Stimulated activated CD8-positive, alpha-beta memory T cell treated with anti-CD3 and anti-CD28 coated beads, Interleukin-12 subunit alpha, Interleukin-12 subunit beta, amount 100 ng/mL, for 4 hours (primary cell): ENCODE results near the gene HABP4.
"Not testable (repeated sequence)": the region's sequence is repeated elsewhere in the genome, so short reads cannot be mapped to it uniquely, and the experiment has no call there.

Experiments used
- DNase-seq: peaks from one replicate; pipeline ENCODE4 v3.0.0-alpha.2; 2020; ENCODE audit warnings: low read depth

HABP4 gene

DNA sequence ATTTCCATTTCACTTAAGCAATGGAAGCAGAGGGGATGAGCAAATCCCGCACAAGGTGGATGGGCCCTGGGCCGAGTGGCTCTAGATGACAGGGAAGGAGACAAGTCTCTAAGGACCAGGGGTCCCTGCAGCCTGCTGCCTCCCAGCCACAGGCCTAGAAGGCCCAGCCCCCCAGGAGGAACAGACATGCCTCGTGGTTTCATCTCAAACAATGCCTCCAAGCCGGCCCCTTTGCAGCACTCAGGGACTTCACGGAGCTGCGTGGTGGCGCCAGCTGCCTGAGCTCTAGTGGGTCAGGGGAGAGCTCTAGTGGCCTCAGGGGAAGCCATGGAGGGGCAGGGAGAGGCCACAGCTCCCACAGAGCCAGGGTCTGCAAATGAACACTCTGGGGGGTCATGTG lies 48.8 kb downstream of the HABP4 start:
- DNase-seq: no peak

DNA sequence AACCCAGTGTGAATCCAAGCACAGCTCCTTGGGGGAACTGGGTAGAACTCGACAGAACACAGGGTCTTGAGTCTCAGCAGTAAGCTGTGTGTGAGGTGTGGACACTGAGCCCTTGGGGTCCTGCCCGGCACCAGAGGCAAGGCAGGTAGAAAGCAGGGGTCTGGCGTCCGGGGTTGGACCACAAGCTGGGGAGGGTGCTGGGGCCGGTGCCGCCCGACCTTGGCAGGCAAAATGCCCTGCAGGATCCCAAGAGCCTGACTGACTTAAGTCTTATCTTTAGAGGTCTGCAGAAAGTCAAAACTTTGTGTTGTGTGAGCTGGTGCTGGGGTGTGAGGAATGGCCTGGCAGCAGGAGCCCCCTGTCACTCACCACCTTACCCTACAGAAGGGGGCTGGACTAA lies 49.3 kb downstream of the HABP4 start:
- no peak for DNase-seq

DNA sequence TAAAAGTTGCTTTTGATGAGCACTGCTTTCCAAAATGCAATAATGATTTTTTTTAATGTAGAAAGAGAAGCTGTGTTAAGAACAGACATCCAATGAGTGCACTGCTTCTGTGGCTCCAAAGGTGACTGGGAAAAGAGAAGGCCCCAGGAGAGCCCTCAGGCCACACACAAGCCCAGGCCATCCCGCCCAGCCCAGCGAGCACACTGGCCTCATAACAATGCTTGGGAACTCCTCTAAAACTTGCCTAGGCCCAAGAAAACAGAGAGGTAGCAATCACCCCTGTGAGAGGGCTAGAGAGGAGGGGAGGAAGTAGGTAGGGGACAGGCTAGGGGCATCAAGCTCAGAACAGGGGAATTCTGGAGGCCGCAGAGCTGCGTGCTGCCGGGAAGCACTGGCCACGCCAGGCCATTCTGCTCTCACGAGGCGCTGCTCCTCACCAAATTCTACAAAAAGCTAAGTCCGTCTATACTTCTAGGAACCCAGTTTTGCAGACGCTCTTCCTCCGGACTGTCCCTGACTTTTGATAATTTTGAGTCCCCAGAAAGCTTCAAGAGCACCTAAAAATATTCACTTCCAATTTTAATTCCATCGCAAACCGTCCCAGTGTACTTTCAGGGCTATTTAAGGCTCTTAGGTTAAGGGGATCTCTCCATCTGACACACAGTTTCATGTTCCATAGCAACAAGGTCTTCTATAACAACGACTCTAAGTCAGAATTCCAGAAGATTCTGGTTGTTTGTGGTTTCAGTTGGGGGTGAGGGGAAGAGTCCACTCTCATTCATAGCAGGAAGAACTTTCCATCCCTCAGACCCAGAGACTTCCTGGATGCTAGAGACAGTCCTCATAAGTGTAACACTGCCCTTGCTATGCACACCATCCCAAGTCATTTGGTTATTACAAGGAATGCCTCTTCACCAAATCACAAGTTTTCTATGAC lies 51.0 kb downstream of the HABP4 start:
- no peak for DNase-seq

DNA sequence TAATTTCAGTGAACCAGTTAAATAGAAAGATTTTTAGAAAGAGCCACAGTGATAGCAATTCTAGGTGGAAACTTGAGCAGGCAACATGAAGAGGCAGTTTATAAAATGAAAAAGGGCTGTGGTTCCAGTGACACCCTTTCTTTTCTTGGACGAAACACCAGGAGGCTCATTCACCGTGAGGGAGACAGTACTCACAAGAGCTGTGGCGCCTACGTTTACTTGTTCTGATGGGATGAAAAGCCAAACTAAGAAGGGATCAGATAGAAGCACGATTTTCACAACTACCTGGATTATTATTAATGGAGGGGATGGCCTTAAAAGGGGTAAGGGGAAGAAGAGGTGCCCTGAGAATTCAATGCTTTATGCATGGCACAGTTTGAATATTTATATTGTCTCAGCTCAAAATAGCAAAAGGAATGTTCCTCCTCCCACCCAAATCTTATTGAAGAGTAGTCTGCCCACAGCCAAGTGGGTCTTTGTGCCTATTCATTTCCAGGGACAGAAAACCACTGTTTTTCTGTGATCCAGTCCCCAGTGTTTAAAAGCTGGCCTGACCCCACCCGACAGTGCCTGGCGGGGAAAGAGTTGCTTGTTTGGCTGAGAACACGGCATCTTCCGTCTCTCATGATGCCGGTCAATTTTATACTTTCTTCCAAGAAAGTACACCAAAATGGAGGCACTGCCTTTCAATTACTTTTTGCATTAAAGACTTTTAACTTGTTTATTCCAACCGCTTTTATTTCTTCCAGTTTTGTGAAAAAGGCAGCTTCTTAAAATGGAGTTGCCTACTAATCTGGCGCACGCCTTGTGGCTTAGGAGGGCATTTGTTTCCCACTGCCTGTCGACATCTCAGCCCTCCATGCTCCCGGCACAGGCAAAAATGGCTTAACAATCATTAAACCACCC lies 51.9 kb downstream of the HABP4 start:
- no peak for DNase-seq

DNA sequence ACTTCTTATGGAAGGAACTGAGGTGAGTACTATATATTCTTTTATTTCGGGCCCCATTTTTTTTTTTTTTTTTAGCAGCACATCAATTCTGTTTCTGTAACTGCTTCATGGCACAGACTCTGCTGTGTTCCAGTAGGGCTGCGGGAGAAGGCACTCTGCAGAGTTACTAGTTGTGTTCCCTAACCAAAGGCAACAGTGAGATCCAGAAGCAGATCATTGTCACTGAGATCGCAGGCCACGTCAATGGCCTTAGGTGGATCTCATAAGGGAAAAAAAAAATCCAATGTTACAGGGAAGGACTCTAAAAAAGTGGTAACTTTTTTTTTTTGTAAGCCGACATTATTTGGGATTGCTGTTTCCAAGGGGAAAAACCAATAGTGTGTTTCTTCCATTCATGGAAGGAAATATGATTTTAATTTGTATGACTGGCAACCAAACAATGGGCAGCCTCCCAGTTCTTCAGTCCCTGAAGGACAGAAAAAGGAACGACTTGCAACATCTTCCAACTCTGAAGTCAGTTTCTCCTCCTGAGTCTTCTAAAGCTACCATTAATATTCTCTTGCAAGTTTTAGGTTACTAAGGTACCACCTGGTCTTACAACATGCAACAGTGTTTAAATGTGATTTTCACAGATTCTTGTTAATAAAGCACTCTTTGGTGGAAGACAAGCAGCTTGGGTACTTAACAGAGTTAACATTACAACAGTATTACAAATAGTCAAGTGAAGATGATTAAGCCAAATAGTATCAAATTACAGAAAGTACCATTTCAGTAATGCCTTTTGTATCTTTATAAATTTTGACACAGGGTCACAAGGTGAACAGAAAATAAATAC lies 52.8 kb downstream of the HABP4 start:
- DNase-seq: no peak

DNA sequence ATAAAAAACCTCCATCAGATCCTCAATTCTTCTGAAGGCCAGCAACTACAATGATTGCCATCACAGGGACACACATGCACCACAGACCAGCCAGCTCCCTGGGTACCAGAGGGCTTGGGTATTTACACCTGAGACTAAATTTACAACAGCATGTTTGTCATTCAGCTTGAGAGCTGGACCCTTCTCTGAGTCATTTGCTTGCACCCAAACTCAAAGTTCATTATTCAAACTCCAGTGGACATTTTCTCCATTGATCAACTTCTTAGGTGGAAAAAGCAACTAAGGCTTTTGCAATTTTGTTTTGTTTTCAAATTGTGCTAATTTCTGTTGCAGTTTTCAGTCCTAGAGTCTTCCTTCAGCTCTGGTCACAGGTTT lies 53.4 kb downstream of the HABP4 start:
- DNase-seq: not testable (repeated sequence)

DNA sequence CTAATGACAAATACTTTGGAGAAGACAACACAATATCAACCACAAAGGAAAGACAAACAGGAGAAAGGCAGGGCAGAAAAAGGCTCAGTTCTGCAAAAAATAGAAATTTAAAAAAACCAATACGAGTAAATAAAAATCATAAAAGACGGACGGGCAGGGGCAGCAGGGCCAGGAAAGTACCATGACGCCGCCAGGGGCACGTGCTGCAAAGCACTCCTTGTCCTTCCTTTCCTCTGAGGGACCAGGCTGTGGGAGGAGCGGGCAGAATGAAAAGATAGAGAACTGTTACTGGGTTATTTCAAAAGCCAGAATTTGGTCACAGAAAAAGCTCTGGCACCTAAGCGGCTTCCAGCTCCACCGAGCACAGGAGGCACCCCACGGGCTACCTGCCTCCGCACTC lies 53.9 kb downstream of the HABP4 start:
- no peak for DNase-seq

DNA sequence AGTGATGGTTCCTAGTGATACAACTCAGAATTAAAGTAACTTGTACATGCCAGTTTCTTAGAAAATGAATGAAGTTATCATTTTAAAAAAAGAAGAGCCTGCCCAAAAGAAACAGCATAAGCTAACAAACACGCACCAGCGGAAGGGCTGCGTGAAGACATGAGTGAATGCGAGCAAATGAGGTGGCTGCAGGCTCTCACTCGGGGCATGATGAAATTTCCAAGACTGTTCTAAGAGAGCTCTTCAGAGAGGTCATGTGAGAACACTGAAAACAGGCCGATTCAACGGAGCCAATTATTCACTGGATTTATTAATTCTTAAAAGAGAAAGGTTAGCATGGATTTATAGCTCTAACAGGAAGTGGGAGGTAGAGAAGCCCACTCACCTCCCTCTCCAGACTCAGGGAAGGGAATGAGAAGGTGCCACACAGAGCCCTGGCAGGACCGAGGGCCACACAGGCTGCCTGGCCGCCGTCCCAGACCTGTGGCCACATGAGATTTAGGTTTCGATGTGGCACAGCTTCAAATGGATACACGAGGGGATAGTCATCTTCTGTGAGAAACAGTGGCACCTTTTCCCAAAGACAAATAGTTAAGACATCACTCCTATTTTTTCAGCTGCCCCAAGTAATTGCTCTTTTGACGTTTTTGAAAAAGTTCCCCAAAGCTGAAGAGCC lies 55.5 kb downstream of the HABP4 start:
- DNase-seq: no peak

DNA sequence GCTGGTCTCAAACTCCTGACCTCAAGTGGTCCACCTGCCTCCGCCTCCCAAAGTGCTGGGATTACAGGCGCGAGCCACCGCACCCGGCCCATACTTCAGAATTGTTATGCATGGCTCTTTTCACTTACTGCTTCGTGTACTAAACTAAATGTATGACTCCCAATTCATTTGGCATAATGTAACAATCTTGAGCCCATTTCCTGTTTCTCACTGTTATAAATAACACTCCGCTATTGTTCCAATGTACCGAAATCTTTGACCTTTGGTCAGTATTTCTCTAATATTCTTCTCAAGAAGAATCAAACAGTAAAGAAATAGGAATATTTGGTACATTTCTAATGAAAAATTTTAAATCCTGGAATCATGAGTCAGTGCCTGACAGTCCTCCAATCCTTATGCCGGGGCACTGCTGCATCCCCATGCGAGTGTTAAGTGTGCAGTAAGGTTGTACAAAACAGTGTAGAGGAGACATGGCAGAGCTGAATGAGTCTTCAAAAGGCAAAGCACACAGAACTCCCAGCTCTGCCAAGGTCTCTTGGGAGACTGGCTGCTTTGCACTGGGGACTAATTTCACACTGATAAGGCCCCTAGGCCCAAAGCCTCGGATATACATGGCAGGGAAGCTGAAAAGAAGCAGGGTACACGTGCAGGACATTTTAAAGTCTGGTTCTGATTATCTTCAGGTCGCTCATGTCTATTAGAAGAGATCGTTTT lies 58.4 kb downstream of the HABP4 start:
- no peak for DNase-seq

DNA sequence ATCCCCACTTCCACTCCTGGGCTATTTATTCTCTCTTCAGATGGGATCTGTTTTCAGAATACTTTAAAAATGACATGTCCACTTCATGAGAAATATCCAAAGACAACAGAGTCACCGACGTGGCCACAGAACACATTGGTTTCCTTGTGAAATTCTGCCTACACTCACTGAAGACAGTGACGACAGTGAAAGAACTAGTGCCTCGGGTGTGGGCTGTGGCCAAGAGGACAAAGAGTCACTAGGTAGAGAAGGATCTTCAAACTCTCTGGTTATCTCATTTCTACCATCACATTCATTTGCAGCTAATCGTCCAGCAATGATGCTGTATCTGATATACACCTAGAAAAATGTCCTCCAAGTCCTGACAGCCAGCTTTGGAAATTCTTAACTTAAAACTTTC lies 59.1 kb downstream of the HABP4 start:
- no peak for DNase-seq

DNA sequence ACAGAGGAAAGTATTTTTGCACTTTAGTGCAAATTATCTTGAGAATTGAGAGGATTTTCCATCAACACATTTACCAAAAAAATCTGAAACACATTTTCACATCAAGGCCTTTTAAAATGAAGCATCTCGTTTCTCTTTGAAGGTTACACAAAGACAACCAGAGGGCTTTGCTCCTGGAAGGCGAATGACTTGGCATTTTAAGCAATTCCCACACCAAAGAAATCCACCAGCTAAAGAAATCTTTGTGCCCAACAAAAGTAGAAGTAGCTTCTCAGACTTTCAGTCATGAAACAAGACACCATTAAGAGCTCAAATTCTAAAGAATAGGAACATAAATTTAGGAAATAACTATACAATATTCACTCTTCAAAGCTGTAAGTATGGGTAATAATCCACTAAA lies 59.9 kb downstream of the HABP4 start:
- no peak for DNase-seq

DNA sequence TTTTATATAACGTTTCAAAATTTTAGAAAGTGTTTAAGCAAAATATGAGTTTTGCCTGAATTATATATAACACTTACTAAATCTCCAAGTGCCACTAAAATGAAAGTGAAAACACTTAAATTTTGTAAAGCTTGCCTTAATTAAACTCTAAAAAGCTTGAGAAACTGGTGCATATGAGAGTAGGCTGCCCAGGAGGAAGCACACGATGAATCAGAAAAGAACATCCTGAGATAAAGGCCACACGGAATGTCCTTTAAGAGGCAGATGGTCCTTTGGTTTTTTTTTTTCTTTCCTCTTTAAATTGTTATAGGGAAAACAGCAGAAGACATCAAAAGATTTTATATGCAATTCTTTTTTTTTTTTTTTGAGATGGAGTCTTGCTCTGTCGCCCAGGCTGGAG lies 60.3 kb downstream of the HABP4 start:
- no peak for DNase-seq

DNA sequence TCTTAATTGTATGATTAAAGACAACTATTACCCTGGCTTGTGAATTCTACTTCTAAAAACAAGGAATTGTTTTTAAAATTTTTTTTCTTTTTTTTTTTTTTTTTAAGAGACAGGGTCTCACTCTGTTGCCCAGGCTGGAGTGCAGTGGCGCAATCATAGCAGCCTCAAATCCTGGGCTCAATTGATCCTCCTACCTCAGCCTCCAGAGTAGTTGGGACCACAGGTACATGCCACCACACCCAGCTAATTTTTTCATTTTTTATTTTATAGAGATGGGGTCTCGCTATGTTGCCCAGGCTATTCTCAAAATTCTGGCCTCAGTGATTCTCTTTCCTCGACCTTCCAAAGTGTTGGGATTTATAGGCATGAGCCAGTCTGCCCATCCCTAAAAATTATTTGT lies 62.3 kb downstream of the HABP4 start:
- no peak for DNase-seq

DNA sequence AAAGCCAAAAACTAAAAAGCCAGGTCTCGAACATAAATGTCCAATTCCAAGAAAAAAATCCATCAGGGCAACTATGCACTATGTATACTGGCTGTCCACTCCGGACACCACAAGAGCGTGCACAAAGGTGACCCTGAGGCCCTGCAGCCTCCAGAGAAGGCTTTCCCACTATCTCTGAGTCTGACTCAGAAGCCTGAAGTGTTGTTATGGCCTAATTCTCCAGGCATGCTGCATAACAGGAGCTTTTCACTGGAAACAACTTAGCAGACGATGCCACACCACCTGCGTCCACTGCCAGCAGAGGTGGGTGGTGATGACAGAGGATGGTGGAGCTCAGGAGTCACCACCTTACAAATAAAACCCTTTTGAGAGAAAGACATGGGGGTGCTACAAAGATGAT lies 63.7 kb downstream of the HABP4 start:
- no peak for DNase-seq

DNA sequence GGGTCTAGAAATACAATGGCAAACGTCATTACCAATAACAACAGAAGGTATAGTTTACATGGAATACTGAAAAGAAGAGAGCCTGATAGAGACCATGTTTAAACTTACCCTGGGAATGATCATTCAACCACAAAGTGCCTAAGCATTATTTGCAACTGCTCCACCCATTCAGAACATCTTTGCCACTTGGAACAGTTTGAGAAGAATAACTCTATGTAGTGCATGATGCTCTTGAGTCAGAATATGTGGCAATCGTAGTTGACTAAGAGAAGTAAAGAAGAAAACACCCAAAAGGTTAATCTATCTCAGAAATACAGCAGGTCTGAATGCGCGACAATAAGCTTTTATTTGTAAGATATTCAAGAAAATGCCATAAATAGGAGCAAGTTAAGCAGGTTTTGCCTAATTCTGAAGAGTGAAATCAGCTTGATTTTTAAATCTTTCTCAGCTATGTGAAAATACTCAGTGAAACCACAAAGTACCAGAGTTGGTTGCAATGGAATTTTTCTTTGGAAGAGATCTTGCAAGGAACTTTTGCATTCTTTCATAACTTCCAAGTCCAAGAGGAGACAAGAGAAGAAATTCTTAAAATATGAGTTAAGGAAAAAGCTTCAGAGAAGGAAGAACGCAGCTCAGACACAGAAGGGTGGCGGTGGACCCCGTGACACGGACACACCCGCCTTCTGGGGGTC lies 64.3 kb downstream of the HABP4 start:
- DNase-seq: no peak

DNA sequence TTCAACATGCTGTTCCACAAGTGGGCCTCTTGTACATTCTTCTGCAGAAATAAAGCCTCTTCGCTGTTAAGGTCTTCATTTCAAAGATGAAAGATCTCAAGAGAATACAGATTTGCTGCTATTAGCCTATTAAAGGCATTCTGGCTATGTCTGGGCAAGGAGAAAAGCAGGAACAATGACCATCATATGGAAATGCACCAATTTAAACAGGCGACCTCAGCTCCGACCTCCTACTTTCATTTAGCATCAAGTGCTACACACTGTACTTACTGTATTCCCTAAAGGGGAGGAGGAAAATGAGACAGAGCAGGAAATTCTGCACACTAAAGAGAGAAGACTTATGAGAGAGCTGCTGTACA lies 64.8 kb downstream of the HABP4 start:
- no peak for DNase-seq

DNA sequence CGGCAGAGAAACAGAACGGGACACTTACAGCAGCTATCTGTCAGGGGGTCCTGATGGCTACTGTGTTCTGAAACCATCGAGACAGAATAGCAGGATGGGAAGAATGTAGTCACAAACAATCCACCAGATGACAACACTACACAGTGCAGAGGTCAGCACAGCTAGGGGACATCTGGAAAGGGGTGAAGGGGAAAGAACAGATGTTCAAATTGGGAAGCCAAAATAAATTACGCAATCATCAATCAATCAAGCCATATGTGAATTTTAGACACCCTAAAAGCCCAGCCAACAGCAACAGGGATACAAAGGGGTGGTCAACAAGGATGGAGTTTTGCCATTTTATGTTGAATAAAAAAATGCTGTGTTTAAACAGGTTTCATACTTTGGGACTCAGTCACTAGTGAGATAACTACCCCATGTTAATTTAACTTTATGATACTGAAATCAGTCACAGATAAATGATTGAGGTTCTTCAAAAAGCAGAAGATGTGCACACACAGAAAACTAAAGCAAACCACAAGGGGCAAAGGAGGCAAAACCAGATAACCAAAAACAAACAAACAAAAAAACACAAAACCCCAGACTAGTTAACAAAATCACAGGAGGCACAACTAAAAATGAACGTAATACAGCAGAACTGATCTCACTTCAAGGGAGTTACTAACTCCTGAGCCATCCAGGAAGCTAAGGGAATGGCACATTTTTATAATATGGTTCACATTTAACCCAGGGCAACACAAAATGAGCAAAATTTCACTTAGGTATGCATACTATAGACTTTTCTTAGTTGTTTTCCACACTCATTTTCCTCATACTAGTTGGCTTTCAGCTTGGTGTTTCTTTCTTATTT lies 65.9 kb downstream of the HABP4 start:
- DNase-seq: no peak

DNA sequence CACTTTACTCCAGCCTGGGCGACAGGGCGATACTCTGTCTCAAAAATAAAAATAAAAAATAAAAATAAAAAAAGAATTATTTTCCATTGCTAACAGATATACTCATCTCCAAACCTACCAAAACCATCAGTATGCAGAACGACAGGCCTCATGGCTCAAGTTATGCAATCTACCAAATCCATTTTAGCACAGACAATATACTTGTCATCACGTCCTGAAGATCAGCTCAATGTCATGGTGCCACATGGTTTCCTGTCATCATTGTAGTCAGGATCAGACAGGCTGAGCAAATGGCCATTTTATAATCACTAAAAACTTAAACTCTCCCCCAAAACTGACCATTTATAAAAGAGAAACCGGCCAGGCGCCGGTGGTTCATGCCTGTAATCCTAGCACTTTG lies 69.1 kb downstream of the HABP4 start:
- DNase-seq: no peak

DNA sequence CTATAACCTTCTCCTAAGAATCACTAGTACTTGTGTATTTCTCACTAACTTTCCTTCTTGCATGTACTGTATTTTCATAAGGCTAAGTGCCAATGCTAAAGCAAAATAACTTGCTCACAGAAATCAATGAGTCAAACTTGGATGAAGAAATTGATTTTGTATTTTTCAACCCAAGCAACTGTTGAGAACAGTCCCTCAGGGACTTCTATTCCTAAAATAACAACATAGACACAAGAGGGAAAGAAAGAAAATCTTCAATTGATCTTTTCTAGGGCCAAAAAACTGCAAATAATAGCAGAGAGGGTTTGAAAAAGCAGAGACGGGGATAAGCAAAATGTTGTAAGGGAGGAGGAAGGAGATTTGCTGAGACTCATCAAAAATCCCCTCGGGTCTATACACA lies 69.8 kb downstream of the HABP4 start:
- no peak for DNase-seq

DNA sequence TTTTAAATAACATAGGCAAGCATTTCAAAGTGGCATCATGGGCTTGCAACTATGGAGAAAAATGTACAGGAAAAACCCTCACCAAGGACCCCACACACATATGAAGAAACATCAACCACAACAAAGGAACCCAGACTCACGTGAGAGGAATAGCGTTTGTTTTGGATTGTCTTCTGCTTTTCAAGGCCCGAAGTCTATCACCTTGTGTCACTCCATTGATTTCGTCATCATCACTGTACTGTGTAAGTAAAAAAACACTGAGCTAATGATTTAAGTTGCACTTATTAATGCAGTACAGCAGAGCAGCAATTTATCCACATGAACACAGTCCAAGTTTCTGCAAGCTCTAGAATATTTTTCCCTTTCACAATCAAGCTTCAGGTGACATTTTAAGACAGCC lies 72.4 kb downstream of the HABP4 start:
- no peak for DNase-seq
